Measurements from ENCODE around the gene CERCAM. TPM values are rescaled to one million over a fixed set of nuclear protein-coding genes. Genes with fewer than 3 reads are reported as not detected.
A peak's percentile ranks its signal among the peaks of the same experiment; 100 is the strongest.

The CERCAM gene
- total and polyA plus RNA-seq, 7 experiments from 2014 or later = 0.15 to 2.2 (median 0.72) TPM

DNA sequence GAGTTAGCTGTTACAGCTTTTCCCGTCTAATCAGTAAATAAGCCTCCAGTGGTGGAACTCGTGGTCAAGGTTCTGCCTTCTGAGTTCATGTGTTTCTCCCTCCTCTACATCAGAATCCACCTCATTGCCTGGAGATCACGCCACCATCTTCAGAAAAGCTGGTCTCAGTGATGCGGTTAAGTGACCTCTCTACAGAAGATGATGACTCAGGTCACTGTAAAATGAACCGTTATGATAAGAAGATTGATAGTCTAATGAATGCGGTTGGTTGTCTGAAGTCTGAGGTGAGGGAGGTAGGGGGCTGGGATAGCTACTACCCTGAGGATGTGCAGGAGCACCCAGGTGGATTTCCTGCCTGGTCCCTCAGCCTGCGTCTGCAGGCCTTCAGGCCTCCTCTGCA lies 48.4 kb downstream of the CERCAM start:
- Histone ChIP-seq H3K27me3 (ENCODE audit: control insufficient read depth in 2 of 2, insufficient read depth in 2 of 2, low read length in 2 of 2) (no peaks in the 10 kb centered on the region), H3K9me3 (ENCODE audit: control insufficient read depth in 2 of 3, low read length in 3 of 3) (no peaks in the 10 kb centered on the region), H3K4me3 (ENCODE audit: low read length) (no peak overlapping the region), H3K4me1 (ENCODE audit: control insufficient read depth in 2 of 2, insufficient read depth in 2 of 2, low read length in 2 of 2) (peaks cover 0 to 4% of the 10 kb centered on the region in 2 donors), H3K27ac (ENCODE audit: low read depth, low read length) (no peak overlapping the region), H3K36me3 (ENCODE audit: control insufficient read depth in 2 of 3, insufficient read depth in 3 of 3, low read length in 3 of 3) (peaks cover 0 to 34% (median 3%) of the 10 kb centered on the region in 3 experiments)
- Mint-ChIP-seq H3K4me3 (no peak overlapping the region), H3K9me3 (no peaks in the 10 kb centered on the region), H3K27ac (no peak overlapping the region), H3K36me3 (peaks cover 7 to 23% (median 12%) of the 10 kb centered on the region in 5 donors), H3K27me3 (no peaks in the 10 kb centered on the region), H3K4me1 (peaks cover 0 to 11% (median 4%) of the 10 kb centered on the region in 7 donors)
- ATAC-seq (no peak), DNase-seq (no peak)
- intact Hi-C loops (cut with micrococcal nuclease) = no loop called here
- ChIA-PET CTCF (no interaction called here), POLR2A (interaction anchor here (1.4 kb wide), 1 partner anchor 27 kb away, joined by 3 read pairs; no protein-coding TSS in a partner anchor)

DNA sequence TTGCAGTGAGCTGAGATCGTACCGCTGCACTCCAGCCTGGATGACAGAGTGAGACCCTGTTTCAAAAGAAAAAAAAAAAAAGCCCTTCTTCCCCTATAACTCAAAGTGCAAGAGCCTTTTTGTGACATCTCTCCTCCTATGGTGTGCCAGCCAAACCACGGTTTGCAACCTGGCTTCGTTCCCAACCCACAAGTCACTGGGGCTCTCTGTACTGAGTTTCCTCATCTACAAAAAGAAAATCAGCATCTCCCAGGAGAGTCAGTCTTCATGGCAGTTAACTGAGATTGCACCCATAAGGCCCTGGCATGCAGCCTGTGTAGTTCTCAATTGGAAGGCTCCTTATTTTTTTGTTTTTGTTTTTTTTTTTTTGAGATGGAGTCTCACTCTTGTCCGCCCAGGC lies 49.9 kb downstream of the CERCAM start:
- H3K36me3 Mint-ChIP-seq = peaks cover 7 to 33% (median 14%) of the 10 kb centered on the region in 5 donors
- CTCF ChIA-PET = interaction anchor here (0.6 to 0.7 kb wide), 2 partner anchors 62 to 966 kb away, joined by 3 read pairs; no protein-coding TSS in a partner anchor
- Histone ChIP-seq H3K9me3 (ENCODE audit: control insufficient read depth in 2 of 3, low read length in 3 of 3) (no peaks in the 10 kb centered on the region), H3K27ac (ENCODE audit: low read depth, low read length) (no peak overlapping the region), H3K27me3 (ENCODE audit: control insufficient read depth in 2 of 2, insufficient read depth in 2 of 2, low read length in 2 of 2) (no peaks in the 10 kb centered on the region), H3K4me1 (ENCODE audit: control insufficient read depth in 2 of 2, insufficient read depth in 2 of 2, low read length in 2 of 2) (peaks cover 0 to 4% of the 10 kb centered on the region in 2 donors), H3K36me3 (ENCODE audit: control insufficient read depth in 2 of 3, insufficient read depth in 3 of 3, low read length in 3 of 3) (peaks cover 0 to 40% (median 4%) of the 10 kb centered on the region in 3 experiments), H3K4me3 (ENCODE audit: low read length) (no peak overlapping the region)
- POLR2A ChIA-PET = no interaction called here
- intact Hi-C loops (cut with micrococcal nuclease) = no loop called here
- peak overlapping the region in 3 of 10 donors; percentile 24 to 60 (median 42) for H3K4me3 Mint-ChIP-seq
- H3K4me1 Mint-ChIP-seq = peaks cover 0 to 11% (median 4%) of the 10 kb centered on the region in 7 donors
- no peaks in the 10 kb centered on the region for H3K9me3 Mint-ChIP-seq
- no peaks in the 10 kb centered on the region for H3K27me3 Mint-ChIP-seq
- peak in 4 of 9 donors; percentile 18 to 36 (median 29) for DNase-seq
- H3K27ac Mint-ChIP-seq = peak overlapping the region in 3 of 9 donors; percentile 53 to 62 (median 61)
- ATAC-seq = peak; percentile 44

DNA sequence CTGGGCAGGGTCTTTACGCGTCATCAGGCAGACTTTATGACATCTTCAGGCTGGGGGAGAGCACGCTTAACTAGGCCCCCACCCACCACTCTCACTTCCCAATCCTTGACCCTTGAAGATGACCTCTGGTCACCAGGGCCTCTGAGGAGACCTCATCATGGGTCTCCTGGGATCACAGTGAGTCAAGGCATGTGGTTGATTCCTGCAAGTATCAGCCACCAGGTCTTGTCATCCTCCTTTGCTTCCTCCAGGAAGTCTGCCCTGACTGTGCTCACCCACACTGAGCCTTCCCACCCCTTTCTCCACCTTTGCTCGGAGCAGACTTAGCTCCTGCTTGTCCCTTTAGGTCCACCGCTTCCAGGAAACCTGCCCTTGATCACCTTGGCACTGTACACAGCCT lies 52.4 kb downstream of the CERCAM start:
- Mint-ChIP-seq H3K27ac (peak overlapping the region in 1 of 9 donors; percentile 36), H3K27me3 (no peaks in the 10 kb centered on the region), H3K9me3 (no peaks in the 10 kb centered on the region), H3K4me1 (peaks cover 0 to 11% (median 4%) of the 10 kb centered on the region in 7 donors), H3K36me3 (peaks cover 11 to 39% (median 20%) of the 10 kb centered on the region in 5 donors), H3K4me3 (no peak overlapping the region)
- Histone ChIP-seq H3K27me3 (ENCODE audit: control insufficient read depth in 2 of 2, insufficient read depth in 2 of 2, low read length in 2 of 2) (no peaks in the 10 kb centered on the region), H3K36me3 (ENCODE audit: control insufficient read depth in 2 of 3, insufficient read depth in 3 of 3, low read length in 3 of 3) (peaks cover 0 to 48% (median 4%) of the 10 kb centered on the region in 3 experiments), H3K27ac (ENCODE audit: low read depth, low read length) (no peak overlapping the region), H3K4me1 (ENCODE audit: control insufficient read depth in 2 of 2, insufficient read depth in 2 of 2, low read length in 2 of 2) (peaks cover 0 to 4% of the 10 kb centered on the region in 2 donors), H3K9me3 (ENCODE audit: control insufficient read depth in 2 of 3, low read length in 3 of 3) (no peaks in the 10 kb centered on the region), H3K4me3 (ENCODE audit: low read length) (no peak overlapping the region)
- POLR2A ChIA-PET = no interaction called here
- intact Hi-C loops (cut with micrococcal nuclease) = no loop called here
- ATAC-seq (no peak), DNase-seq (no peak)
- CTCF ChIA-PET = no interaction called here

DNA sequence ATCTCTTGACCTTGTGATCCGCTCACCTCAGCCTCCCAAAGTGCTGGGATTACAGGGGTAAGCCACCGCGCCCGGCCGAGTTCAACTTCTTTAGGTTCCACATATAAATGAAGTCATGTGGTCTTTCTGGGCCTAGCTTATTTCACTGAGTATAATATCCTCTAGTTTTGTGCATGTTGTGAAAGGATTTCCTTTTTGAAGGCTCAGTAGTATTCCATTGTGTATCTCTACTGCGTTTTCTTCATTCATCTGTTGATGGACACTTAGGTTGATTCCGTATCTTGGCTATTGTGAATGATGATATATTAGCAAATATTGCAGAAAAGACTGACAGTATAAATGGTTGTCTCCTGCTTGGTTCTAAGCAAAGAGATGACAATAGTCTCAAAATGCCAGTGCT lies 55.2 kb downstream of the CERCAM start:
- no peaks in the 10 kb centered on the region for H3K27me3 Mint-ChIP-seq
- DNase-seq = no peak
- ChIA-PET CTCF (no interaction called here), POLR2A (no interaction called here)
- peaks cover 11 to 50% (median 22%) of the 10 kb centered on the region in 5 donors for H3K36me3 Mint-ChIP-seq
- Histone ChIP-seq H3K27me3 (ENCODE audit: control insufficient read depth in 2 of 2, insufficient read depth in 2 of 2, low read length in 2 of 2) (no peaks in the 10 kb centered on the region), H3K36me3 (ENCODE audit: control insufficient read depth in 2 of 3, insufficient read depth in 3 of 3, low read length in 3 of 3) (peaks cover 0 to 58% (median 4%) of the 10 kb centered on the region in 3 experiments), H3K9me3 (ENCODE audit: control insufficient read depth in 2 of 3, low read length in 3 of 3) (no peaks in the 10 kb centered on the region), H3K4me3 (ENCODE audit: low read length) (no peak overlapping the region), H3K4me1 (ENCODE audit: control insufficient read depth in 2 of 2, insufficient read depth in 2 of 2, low read length in 2 of 2) (no peaks in the 10 kb centered on the region), H3K27ac (ENCODE audit: low read depth, low read length) (no peak overlapping the region)
- H3K4me1 Mint-ChIP-seq = peaks cover 0 to 7% (median 0%) of the 10 kb centered on the region in 7 donors
- no peak for ATAC-seq
- intact Hi-C loops (cut with micrococcal nuclease) = no loop called here
- no peak overlapping the region for H3K27ac Mint-ChIP-seq
- H3K4me3 Mint-ChIP-seq = no peak overlapping the region
- no peaks in the 10 kb centered on the region for H3K9me3 Mint-ChIP-seq

DNA sequence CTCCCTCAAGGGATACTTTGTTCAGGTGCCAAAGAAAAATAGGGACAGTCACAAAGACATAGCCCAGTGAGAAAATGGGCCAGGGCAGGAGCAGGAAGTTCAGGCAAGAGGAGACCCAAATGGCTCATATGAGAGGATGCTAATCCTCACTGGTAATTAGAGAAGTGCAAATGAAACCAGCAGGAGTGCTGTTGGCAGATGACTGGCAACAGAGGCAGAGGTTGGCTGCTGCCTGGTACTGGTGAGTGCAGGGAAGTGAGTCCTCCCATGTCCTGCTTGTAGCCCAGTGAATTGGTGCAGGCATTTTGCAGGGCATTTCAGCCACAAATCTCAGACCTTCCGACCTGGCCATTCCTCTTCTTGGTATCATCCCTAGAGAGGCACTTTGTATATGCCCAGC lies 58.6 kb downstream of the CERCAM start:
- no peaks in the 10 kb centered on the region for H3K9me3 Mint-ChIP-seq
- POLR2A ChIA-PET = no interaction called here
- Histone ChIP-seq H3K27me3 (ENCODE audit: control insufficient read depth in 2 of 2, insufficient read depth in 2 of 2, low read length in 2 of 2) (no peaks in the 10 kb centered on the region), H3K36me3 (ENCODE audit: control insufficient read depth in 2 of 3, insufficient read depth in 3 of 3, low read length in 3 of 3) (peaks cover 0 to 69% (median 3%) of the 10 kb centered on the region in 3 experiments), H3K4me1 (ENCODE audit: control insufficient read depth in 2 of 2, insufficient read depth in 2 of 2, low read length in 2 of 2) (no peaks in the 10 kb centered on the region), H3K4me3 (ENCODE audit: low read length) (no peak overlapping the region), H3K9me3 (ENCODE audit: control insufficient read depth in 2 of 3, low read length in 3 of 3) (no peaks in the 10 kb centered on the region), H3K27ac (ENCODE audit: low read depth, low read length) (no peak overlapping the region)
- CTCF ChIA-PET = no interaction called here
- H3K4me1 Mint-ChIP-seq = peaks cover 0 to 2% (median 0%) of the 10 kb centered on the region in 7 donors
- H3K27me3 Mint-ChIP-seq = no peaks in the 10 kb centered on the region
- DNase-seq = no peak
- peaks cover 4 to 52% (median 25%) of the 10 kb centered on the region in 5 donors for H3K36me3 Mint-ChIP-seq
- intact Hi-C loops (cut with micrococcal nuclease) = no loop called here
- H3K27ac Mint-ChIP-seq = no peak overlapping the region
- ATAC-seq = no peak
- no peak overlapping the region for H3K4me3 Mint-ChIP-seq

DNA sequence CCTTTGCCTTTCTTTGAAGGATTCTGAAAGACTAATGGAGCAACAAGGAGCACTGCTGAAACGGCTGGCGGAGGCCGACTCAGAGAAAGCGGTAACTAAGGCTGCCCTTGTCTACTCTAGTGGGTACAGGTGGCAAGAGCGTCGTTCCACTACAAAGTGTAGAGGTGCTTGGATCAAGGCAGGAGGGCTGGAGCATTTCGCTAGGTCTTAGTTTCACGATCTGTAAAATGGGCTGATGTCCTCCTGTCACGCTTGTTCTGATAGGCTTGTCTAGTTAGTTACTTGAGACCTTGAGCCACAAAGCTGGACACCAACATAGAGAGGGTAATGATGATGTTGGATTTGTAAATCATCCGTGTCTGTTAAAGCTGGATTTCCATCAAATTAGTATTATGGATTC lies 60.9 kb downstream of the CERCAM start:
- H3K36me3 Mint-ChIP-seq = peaks cover 0 to 48% (median 19%) of the 10 kb centered on the region in 5 donors
- H3K4me3 ChIP-seq (ENCODE audit: low read length) = no peak overlapping the region
- H3K27ac ChIP-seq (ENCODE audit: low read depth, low read length) = no peak overlapping the region
- no peak for DNase-seq
- intact Hi-C loops (cut with micrococcal nuclease) = no loop called here
- H3K4me1 Mint-ChIP-seq = peaks cover 0 to 2% (median 0%) of the 10 kb centered on the region in 7 donors
- H3K4me3 Mint-ChIP-seq = no peak overlapping the region
- no peaks in the 10 kb centered on the region for H3K9me3 ChIP-seq (ENCODE audit: control insufficient read depth in 2 of 3, low read length in 3 of 3)
- CTCF ChIA-PET = interaction anchor here (0.5 to 1.2 kb wide), 2 partner anchors 34 to 48 kb away, joined by 3 read pairs; no protein-coding TSS in a partner anchor
- H3K4me1 ChIP-seq (ENCODE audit: control insufficient read depth in 2 of 2, insufficient read depth in 2 of 2, low read length in 2 of 2) = no peaks in the 10 kb centered on the region
- H3K36me3 ChIP-seq (ENCODE audit: control insufficient read depth in 2 of 3, insufficient read depth in 3 of 3, low read length in 3 of 3) = peaks cover 0 to 76% (median 7%) of the 10 kb centered on the region in 3 experiments
- H3K27me3 Mint-ChIP-seq = no peaks in the 10 kb centered on the region
- no peaks in the 10 kb centered on the region for H3K9me3 Mint-ChIP-seq
- ATAC-seq = no peak
- H3K27me3 ChIP-seq (ENCODE audit: control insufficient read depth in 2 of 2, insufficient read depth in 2 of 2, low read length in 2 of 2) = no peaks in the 10 kb centered on the region
- peak overlapping the region in 1 of 9 donors; percentile 78 for H3K27ac Mint-ChIP-seq
- POLR2A ChIA-PET = interaction anchor here (0.8 kb wide), 1 partner anchor 56 kb away, joined by 3 read pairs; no protein-coding TSS in a partner anchor

DNA sequence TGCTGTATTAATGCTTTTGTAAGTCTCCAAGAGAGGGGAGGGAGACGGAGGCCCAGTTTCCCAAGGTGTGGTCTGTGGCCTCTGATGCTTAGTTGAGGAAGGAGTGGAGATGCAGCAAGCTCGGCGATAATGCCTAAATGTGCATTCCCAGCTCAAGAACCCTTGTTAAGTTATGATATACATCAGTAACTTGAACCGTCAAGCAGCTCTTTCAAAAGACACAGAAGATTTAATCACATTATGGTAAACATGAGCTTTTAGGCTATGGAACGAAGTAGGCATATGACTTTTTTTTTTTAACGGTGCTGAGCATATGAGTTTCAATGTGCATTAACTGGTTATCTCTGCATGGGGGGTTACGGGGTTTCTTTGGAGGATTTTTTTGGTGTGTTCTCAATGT lies 61.5 kb downstream of the CERCAM start:
- CTCF ChIA-PET = interaction anchor here (0.5 to 1.2 kb wide), 2 partner anchors 35 to 49 kb away, joined by 3 read pairs; no protein-coding TSS in a partner anchor
- Histone ChIP-seq H3K27me3 (ENCODE audit: control insufficient read depth in 2 of 2, insufficient read depth in 2 of 2, low read length in 2 of 2) (no peaks in the 10 kb centered on the region), H3K36me3 (ENCODE audit: control insufficient read depth in 2 of 3, insufficient read depth in 3 of 3, low read length in 3 of 3) (peaks cover 0 to 83% (median 7%) of the 10 kb centered on the region in 3 experiments), H3K4me3 (ENCODE audit: low read length) (no peak overlapping the region), H3K27ac (ENCODE audit: low read depth, low read length) (no peak overlapping the region), H3K9me3 (ENCODE audit: control insufficient read depth in 2 of 3, low read length in 3 of 3) (no peaks in the 10 kb centered on the region), H3K4me1 (ENCODE audit: control insufficient read depth in 2 of 2, insufficient read depth in 2 of 2, low read length in 2 of 2) (no peaks in the 10 kb centered on the region)
- Mint-ChIP-seq H3K36me3 (peaks cover 0 to 51% (median 22%) of the 10 kb centered on the region in 5 donors), H3K27ac (peak overlapping the region in 1 of 9 donors; percentile 49), H3K4me1 (peaks cover 0 to 2% (median 0%) of the 10 kb centered on the region in 7 donors), H3K27me3 (no peaks in the 10 kb centered on the region), H3K9me3 (no peaks in the 10 kb centered on the region), H3K4me3 (no peak overlapping the region)
- intact Hi-C loops (cut with micrococcal nuclease) = no loop called here
- POLR2A ChIA-PET = no interaction called here
- ATAC-seq (no peak), DNase-seq (no peak)

Data from naive thymus-derived CD4-positive, alpha-beta T cell (primary cell).